HEK293 (cell line): ENCODE results near the gene TSEN54.
A peak's percentile ranks its signal among the peaks of the same experiment; 100 is the strongest.

ENCODE experiments used
- CTCF ChIA-PET: fragments of 350-600 bp; formaldehyde crosslinking; extraction: SDS; loops from one replicate; lab custom pipeline; 2021; ENCODE audit warnings: antibody characterized with exemption; lab: Yijun Ruan, JAX
- POLR2A ChIA-PET: fragments of 300-600 bp; formaldehyde crosslinking; extraction: SDS; loops from one replicate; lab custom pipeline; 2020; ENCODE audit warnings: antibody characterized with exemption, inconsistent platforms; lab: Yijun Ruan, JAX
- H3K27ac ChIP-seq: fragments of 200-500 bp; sonication (Bioruptor generic); 2 replicates; pipeline ENCODE4 v1.5.1; 2014; ENCODE audit warnings: low read depth, low read length, control low read depth, inconsistent platforms; ENCODE audit errors: extremely low read depth
- H3K36me3 ChIP-seq, 2 experiments: fragments of 200-500 bp in 1 of 2; sonication (Bioruptor generic) in 1 of 2; 1 replicate in 1 of 2; 2 replicates in 1 of 2; pipeline ENCODE4 v1.5.1; 2014 to 2017; ENCODE audit warnings: inconsistent platforms in 2 of 2, low read length in 2 of 2; ENCODE audit not compliant: control insufficient read depth in 2 of 2, insufficient read depth in 1 of 2
- H3K4me1 ChIP-seq: fragments of 200-500 bp; sonication (Bioruptor generic); 2 replicates; pipeline ENCODE4 v1.5.1; 2014; ENCODE audit warnings: mild to moderate bottlenecking, low read length, inconsistent platforms; ENCODE audit not compliant: control insufficient read depth, insufficient read depth
- H3K4me3 ChIP-seq: 2 replicates; pipeline ENCODE4 v1.5.1; 2011; ENCODE audit warnings: low read depth, mild to moderate bottlenecking, control low read depth, low read length, moderate library complexity
- H3K9me3 ChIP-seq: fragments of 200-500 bp; sonication (Bioruptor generic); 2 replicates; pipeline ENCODE4 v1.5.1; 2014; ENCODE audit warnings: low read depth, low read length, inconsistent platforms; ENCODE audit not compliant: control insufficient read depth, insufficient read depth
- GLI4 ChIP-seq: fragments of 450-650 bp; formaldehyde crosslinking; IDR thresholded peaks from 2 replicates; pipeline ENCODE4 v1.5.1; 2016; ENCODE audit warnings: missing biosample characterization, missing genetic modification characterization
- HIC1 ChIP-seq: fragments of 450-650 bp; formaldehyde crosslinking; IDR thresholded peaks from 2 replicates; pipeline ENCODE4 v1.5.1; 2016; ENCODE audit warnings: missing biosample characterization, missing genetic modification characterization
- IKZF3 ChIP-seq: fragments of 450-650 bp; IDR thresholded peaks from 2 replicates; pipeline ENCODE4 v1.5.0; 2018; ENCODE audit warnings: missing biosample characterization, mild to moderate bottlenecking, missing genetic modification characterization, moderate library complexity
- KLF16 ChIP-seq: fragments of 450-650 bp; formaldehyde crosslinking; IDR thresholded peaks from 2 replicates; pipeline ENCODE4 v1.5.1; 2017; ENCODE audit warnings: missing biosample characterization, missing genetic modification characterization
- MZF1 ChIP-seq: fragments of 450-650 bp; formaldehyde crosslinking; IDR thresholded peaks from 2 replicates; pipeline ENCODE4 v1.5.1; 2017; ENCODE audit warnings: missing biosample characterization, missing genetic modification characterization, borderline replicate concordance
- REPIN1 ChIP-seq: fragments of 450-650 bp; formaldehyde crosslinking; IDR thresholded peaks from 2 replicates; pipeline ENCODE4 v1.5.1; 2017; ENCODE audit warnings: missing biosample characterization, missing genetic modification characterization, low read depth
- TCF7L2 ChIP-seq: IDR thresholded peaks from 2 replicates; pipeline ENCODE4 v1.6.1; 2011; ENCODE audit warnings: low read depth, mild to moderate bottlenecking, inconsistent platforms, low read length, moderate library complexity, borderline replicate concordance
- TRIM28 ChIP-seq: IDR thresholded peaks from 2 replicates; pipeline ENCODE4 v1.6.1; 2011; ENCODE audit warnings: low read length, control low read depth, borderline replicate concordance
- WT1 ChIP-seq: fragments of 450-650 bp; formaldehyde crosslinking; IDR thresholded peaks from 2 replicates; pipeline ENCODE4 v1.5.1; 2016; ENCODE audit warnings: missing biosample characterization, missing genetic modification characterization
- YY2 ChIP-seq: fragments of 450-650 bp; formaldehyde crosslinking; IDR thresholded peaks from 2 replicates; pipeline ENCODE4 v1.5.1; 2016; ENCODE audit warnings: missing biosample characterization, missing genetic modification characterization
- ZNF138 ChIP-seq: fragments of 450-650 bp; formaldehyde crosslinking; IDR thresholded peaks from 2 replicates; pipeline ENCODE4 v1.5.1; 2016; ENCODE audit warnings: missing biosample characterization, missing genetic modification characterization, borderline replicate concordance
- ZNF140 ChIP-seq: fragments of 450-650 bp; formaldehyde crosslinking; IDR thresholded peaks from 2 replicates; pipeline ENCODE4 v1.5.1; 2016; ENCODE audit warnings: missing biosample characterization, missing genetic modification characterization
- ZNF184 ChIP-seq: fragments of 450-650 bp; IDR thresholded peaks from 2 replicates; pipeline ENCODE4 v1.5.1; 2018; ENCODE audit warnings: missing biosample characterization, mild to moderate bottlenecking, missing genetic modification characterization
- ZNF2 ChIP-seq: fragments of 450-650 bp; formaldehyde crosslinking; IDR thresholded peaks from 2 replicates; pipeline ENCODE4 v1.5.1; 2016; ENCODE audit warnings: missing biosample characterization, missing genetic modification characterization
- ZNF214 ChIP-seq: fragments of 450-650 bp; formaldehyde crosslinking; IDR thresholded peaks from 2 replicates; pipeline ENCODE4 v1.5.1; 2017; ENCODE audit warnings: missing biosample characterization, mild to moderate bottlenecking, missing genetic modification characterization, borderline replicate concordance
- ZNF239 ChIP-seq: fragments of 450-650 bp; formaldehyde crosslinking; IDR thresholded peaks from 2 replicates; pipeline ENCODE4 v1.5.1; 2016; ENCODE audit warnings: missing biosample characterization, missing genetic modification characterization
- ZNF26 ChIP-seq: fragments of 450-650 bp; formaldehyde crosslinking; IDR thresholded peaks from 2 replicates; pipeline ENCODE4 v1.5.1; 2016; ENCODE audit warnings: missing biosample characterization, missing genetic modification characterization
- ZNF391 ChIP-seq: fragments of 450-650 bp; formaldehyde crosslinking; IDR thresholded peaks from 2 replicates; pipeline ENCODE4 v1.5.1; 2016; ENCODE audit warnings: low read depth, missing biosample characterization, missing genetic modification characterization, borderline replicate concordance
- ZNF510 ChIP-seq: fragments of 450-650 bp; formaldehyde crosslinking; IDR thresholded peaks from 2 replicates; pipeline ENCODE4 v1.5.1; 2018; ENCODE audit warnings: mild to moderate bottlenecking, missing genetic modification characterization, missing biosample characterization; ENCODE audit not compliant: insufficient replicate concordance
- ZNF530 ChIP-seq: fragments of 450-650 bp; formaldehyde crosslinking; IDR thresholded peaks from 2 replicates; pipeline ENCODE4 v1.5.1; 2016; ENCODE audit warnings: low read depth, missing biosample characterization, missing genetic modification characterization
- ZNF555 ChIP-seq: fragments of 450-650 bp; formaldehyde crosslinking; conservative IDR thresholded peaks from 2 replicates; pipeline ENCODE4 v1.5.1; 2017; ENCODE audit warnings: missing biosample characterization, mild to moderate bottlenecking, missing genetic modification characterization, inconsistent platforms
- ZNF629 ChIP-seq: fragments of 450-650 bp; formaldehyde crosslinking; IDR thresholded peaks from 2 replicates; pipeline ENCODE4 v1.5.1; 2017; ENCODE audit warnings: missing biosample characterization, missing genetic modification characterization
- ZNF747 ChIP-seq: fragments of 450-650 bp; formaldehyde crosslinking; IDR thresholded peaks from 2 replicates; pipeline ENCODE4 v1.5.1; 2016; ENCODE audit warnings: missing biosample characterization, missing genetic modification characterization
- ZNF76 ChIP-seq: fragments of 450-650 bp; formaldehyde crosslinking; IDR thresholded peaks from 2 replicates; pipeline ENCODE4; 2016; ENCODE audit warnings: low read depth, missing biosample characterization, missing genetic modification characterization, borderline replicate concordance
- ZSCAN23 ChIP-seq: fragments of 450-650 bp; formaldehyde crosslinking; IDR thresholded peaks from 2 replicates; pipeline ENCODE4 v1.5.1; 2016; ENCODE audit warnings: missing biosample characterization, missing genetic modification characterization
- TF ChIP-seq, protein P1 (sequence below): fragments of 450-650 bp; formaldehyde crosslinking; IDR thresholded peaks from 2 replicates; pipeline ENCODE4 v1.5.1; 2016; ENCODE audit warnings: missing biosample characterization, missing genetic modification characterization, low read depth
- TF ChIP-seq, protein P2 (sequence below): fragments of 450-650 bp; formaldehyde crosslinking; IDR thresholded peaks from 2 replicates; pipeline ENCODE4 v1.5.1; 2016; ENCODE audit warnings: missing biosample characterization, missing genetic modification characterization
- TF ChIP-seq, protein P3 (sequence below): fragments of 450-650 bp; IDR thresholded peaks from 2 replicates; pipeline ENCODE4 v1.5.1; 2018; ENCODE audit warnings: missing biosample characterization, mild to moderate bottlenecking, missing genetic modification characterization
- TF ChIP-seq, protein P4 (sequence below): fragments of 450-650 bp; formaldehyde crosslinking; IDR thresholded peaks from 2 replicates; pipeline ENCODE4 v1.5.1; 2017; ENCODE audit warnings: missing biosample characterization, missing genetic modification characterization

The TSEN54 gene

DNA sequence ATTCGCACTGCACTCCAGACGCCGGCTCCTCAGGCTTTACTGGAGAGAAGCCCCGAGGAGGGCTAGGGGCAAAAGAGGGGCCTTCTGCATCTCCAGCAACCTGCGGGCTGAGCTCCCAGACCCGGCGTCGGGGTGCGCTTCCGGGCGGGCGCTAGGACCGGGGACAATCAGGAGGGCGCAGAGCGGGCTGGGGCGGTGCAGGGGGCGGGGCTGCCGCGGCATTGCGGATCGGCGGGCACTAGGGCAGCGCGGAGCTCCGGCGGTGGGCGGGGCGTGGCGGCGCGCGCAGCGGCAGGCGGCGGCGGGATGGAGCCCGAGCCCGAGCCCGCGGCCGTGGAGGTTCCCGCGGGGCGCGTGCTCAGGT, at the start of gene TSEN54:
TSEN54 (plus strand) TSS at position 274 of the 364 bp plus-strand sequence; CDS start at position 307, 33 bp downstream.
- ChIA-PET CTCF (interaction anchor here (0.6 to 3.3 kb wide), 32 partner anchors 8 to 276 kb away, joined by 3 to 20 read pairs (median 4); partner anchors contain the start of genes LLGL2, MIF4GD, SMIM5 and TMEM94), POLR2A (interaction anchor here (0.6 to 1.7 kb wide), 17 partner anchors 8 to 643 kb away, joined by 3 to 35 read pairs (median 4); partner anchors contain the start of genes FDXR, GGA3, LLGL2 and MRPS7)
- Histone ChIP-seq H3K36me3 (peaks cover 22 to 51% of the 10 kb centered on the region in 2 experiments; a peak in 2 of 3 replicates), H3K27ac (peak within 1 kb of the TSS; percentile 71; the same call in 1 of the 2 replicates), H3K9me3 (no peaks in the 10 kb centered on the region), H3K4me3 (peak within 1 kb of the TSS; percentile 87), H3K4me1 (no peaks in the 10 kb centered on the region)
- no peak for TF ChIP-seq HIC1
- no peak for TF ChIP-seq ZNF26 (tag by site-specific recombination)
- TF ChIP-seq ZSCAN23 (tag by site-specific recombination), result no peak
- TF ChIP-seq WT1 (tag by site-specific recombination), result no peak
- TF ChIP-seq ZNF239 (tag by site-specific recombination), result no peak
- no peak for TF ChIP-seq GLI4 (tag by site-specific recombination)
- TF ChIP-seq IKZF3 (tag by site-specific recombination), result peak; percentile 56; the same call in 1 of the 2 replicates
- peak; percentile 33 for TF ChIP-seq ZNF629 (tag by site-specific recombination)
- no peak for TF ChIP-seq ZNF140 (tag by site-specific recombination)
- TF ChIP-seq ZNF747 (tag by site-specific recombination), result no peak
- TF ChIP-seq ZNF510 (tag by site-specific recombination), result no peak
- TF ChIP-seq ZNF76 (tag by site-specific recombination), result peak; percentile 6; the same call in 1 of the 2 replicates
- no peak for TF ChIP-seq ZNF214 (tag by site-specific recombination)
- no peak for TF ChIP-seq TCF7L2
- no peak for TF ChIP-seq ZNF138 (tag by site-specific recombination)
- TF ChIP-seq TRIM28, result no peak
- TF ChIP-seq, protein P1, sequence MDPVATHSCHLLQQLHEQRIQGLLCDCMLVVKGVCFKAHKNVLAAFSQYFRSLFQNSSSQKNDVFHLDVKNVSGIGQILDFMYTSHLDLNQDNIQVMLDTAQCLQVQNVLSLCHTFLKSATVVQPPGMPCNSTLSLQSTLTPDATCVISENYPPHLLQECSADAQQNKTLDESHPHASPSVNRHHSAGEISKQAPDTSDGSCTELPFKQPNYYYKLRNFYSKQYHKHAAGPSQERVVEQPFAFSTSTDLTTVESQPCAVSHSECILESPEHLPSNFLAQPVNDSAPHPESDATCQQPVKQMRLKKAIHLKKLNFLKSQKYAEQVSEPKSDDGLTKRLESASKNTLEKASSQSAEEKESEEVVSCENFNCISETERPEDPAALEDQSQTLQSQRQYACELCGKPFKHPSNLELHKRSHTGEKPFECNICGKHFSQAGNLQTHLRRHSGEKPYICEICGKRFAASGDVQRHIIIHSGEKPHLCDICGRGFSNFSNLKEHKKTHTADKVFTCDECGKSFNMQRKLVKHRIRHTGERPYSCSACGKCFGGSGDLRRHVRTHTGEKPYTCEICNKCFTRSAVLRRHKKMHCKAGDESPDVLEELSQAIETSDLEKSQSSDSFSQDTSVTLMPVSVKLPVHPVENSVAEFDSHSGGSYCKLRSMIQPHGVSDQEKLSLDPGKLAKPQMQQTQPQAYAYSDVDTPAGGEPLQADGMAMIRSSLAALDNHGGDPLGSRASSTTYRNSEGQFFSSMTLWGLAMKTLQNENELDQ (tag by site-specific recombination), result no peak
- TF ChIP-seq ZNF555 (tag by site-specific recombination), result no peak
- TF ChIP-seq, protein P2, sequence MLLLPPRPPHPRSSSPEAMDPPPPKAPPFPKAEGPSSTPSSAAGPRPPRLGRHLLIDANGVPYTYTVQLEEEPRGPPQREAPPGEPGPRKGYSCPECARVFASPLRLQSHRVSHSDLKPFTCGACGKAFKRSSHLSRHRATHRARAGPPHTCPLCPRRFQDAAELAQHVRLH (tag by site-specific recombination), result no peak
- no peak for TF ChIP-seq ZNF184 (tag by site-specific recombination)
- no peak for TF ChIP-seq ZNF530 (tag by site-specific recombination)
- no peak; the same call in 1 of the 2 replicates for TF ChIP-seq REPIN1 (tag by site-specific recombination)
- TF ChIP-seq YY2 (tag by site-specific recombination), result no peak
- 0 out of 2 replicates have a peak, but pooled peaks have one; percentile 14 for TF ChIP-seq ZNF2 (tag by site-specific recombination)
- TF ChIP-seq, protein P3, sequence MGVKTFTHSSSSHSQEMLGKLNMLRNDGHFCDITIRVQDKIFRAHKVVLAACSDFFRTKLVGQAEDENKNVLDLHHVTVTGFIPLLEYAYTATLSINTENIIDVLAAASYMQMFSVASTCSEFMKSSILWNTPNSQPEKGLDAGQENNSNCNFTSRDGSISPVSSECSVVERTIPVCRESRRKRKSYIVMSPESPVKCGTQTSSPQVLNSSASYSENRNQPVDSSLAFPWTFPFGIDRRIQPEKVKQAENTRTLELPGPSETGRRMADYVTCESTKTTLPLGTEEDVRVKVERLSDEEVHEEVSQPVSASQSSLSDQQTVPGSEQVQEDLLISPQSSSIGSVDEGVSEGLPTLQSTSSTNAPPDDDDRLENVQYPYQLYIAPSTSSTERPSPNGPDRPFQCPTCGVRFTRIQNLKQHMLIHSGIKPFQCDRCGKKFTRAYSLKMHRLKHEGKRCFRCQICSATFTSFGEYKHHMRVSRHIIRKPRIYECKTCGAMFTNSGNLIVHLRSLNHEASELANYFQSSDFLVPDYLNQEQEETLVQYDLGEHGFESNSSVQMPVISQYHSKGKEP (tag by site-specific recombination), result peak; percentile 89
- TF ChIP-seq, protein P4, sequence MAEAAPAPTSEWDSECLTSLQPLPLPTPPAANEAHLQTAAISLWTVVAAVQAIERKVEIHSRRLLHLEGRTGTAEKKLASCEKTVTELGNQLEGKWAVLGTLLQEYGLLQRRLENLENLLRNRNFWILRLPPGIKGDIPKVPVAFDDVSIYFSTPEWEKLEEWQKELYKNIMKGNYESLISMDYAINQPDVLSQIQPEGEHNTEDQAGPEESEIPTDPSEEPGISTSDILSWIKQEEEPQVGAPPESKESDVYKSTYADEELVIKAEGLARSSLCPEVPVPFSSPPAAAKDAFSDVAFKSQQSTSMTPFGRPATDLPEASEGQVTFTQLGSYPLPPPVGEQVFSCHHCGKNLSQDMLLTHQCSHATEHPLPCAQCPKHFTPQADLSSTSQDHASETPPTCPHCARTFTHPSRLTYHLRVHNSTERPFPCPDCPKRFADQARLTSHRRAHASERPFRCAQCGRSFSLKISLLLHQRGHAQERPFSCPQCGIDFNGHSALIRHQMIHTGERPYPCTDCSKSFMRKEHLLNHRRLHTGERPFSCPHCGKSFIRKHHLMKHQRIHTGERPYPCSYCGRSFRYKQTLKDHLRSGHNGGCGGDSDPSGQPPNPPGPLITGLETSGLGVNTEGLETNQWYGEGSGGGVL (tag by site-specific recombination), result no peak; the same call in none of the 2 replicates
- no peak for TF ChIP-seq MZF1 (tag by site-specific recombination)
- peak; percentile 9; the same call in 1 of the 2 replicates for TF ChIP-seq ZNF391 (tag by site-specific recombination)
- TF ChIP-seq KLF16 (tag by site-specific recombination), result peak; percentile 44
